ENCODE data around the gene CNTNAP2. TPM values are rescaled to one million over a fixed set of nuclear protein-coding genes. Genes with fewer than 3 reads are reported as not detected.

CNTNAP2 gene
- total and polyA plus RNA-seq, 12 donors: 0.07 to 0.77 (median 0.24) TPM

GRCh38 chr7:148245381-148245780 is 2128.8 kb downstream of the CNTNAP2 start:
- DNase-seq (no peak), ATAC-seq (no peak)
- peaks cover 0 to 77% (median 29%) of the 10 kb centered on the region in 7 donors for H3K27me3 ChIP-seq
- H3K4me3 ChIP-seq: no peak overlapping the region
- TF ChIP-seq CTCF (IDR thresholded peaks at IDR 0.05): no peak
- H3K36me3 ChIP-seq: no peaks in the 10 kb centered on the region
- peaks cover 0 to 5% (median 0%) of the 10 kb centered on the region in 9 donors for H3K4me1 ChIP-seq
- WGBS, 2 donors: 45 to 53% methylated on average over 7 of the region's 7 CpGs
- intact Hi-C loops (cut with DNase I): loop anchor here in 1 of 10 donors (10.0 kb wide), 1 partner anchor 141 kb away; no protein-coding TSS in a partner anchor
- peaks cover 0 to 2% (median 0%) of the 10 kb centered on the region in 11 donors for H3K9me3 ChIP-seq
- no peak overlapping the region for H3K27ac ChIP-seq

DNA sequence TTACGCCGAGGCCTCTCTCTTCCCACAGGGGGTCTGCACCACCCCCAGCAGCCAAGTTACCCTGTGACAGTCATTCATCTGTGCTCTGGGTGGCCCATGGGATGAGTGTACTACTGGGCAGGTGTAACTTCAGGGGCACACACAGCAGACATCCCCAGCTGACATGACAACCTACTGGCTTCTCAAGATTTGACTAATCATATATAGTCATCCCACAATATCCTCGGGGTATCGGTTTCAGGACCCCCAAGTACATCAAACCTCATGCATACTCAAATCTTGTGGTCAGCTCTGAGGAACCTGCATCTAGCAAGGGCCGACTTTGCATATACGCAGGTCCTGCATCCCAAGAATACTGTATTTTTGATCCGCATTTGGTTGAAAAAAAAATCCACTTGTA is 2137.0 kb downstream of the CNTNAP2 start:
- no peak overlapping the region for H3K4me3 ChIP-seq
- H3K36me3 ChIP-seq: no peaks in the 10 kb centered on the region
- 92 to 93% methylated on average over 7 of the region's 7 CpGs for WGBS, 2 donors
- no peaks in the 10 kb centered on the region for H3K4me1 ChIP-seq
- H3K27me3 ChIP-seq: peaks cover 0 to 50% (median 11%) of the 10 kb centered on the region in 7 donors
- H3K9me3 ChIP-seq: peaks cover 0 to 15% (median 3%) of the 10 kb centered on the region in 11 donors
- no peak for TF ChIP-seq CTCF (IDR thresholded peaks at IDR 0.05)
- no peak overlapping the region for H3K27ac ChIP-seq
- no peak for DNase-seq
- no peak for ATAC-seq
- intact Hi-C loops (cut with DNase I): loop anchor here in 1 of 10 donors (10.0 kb wide), 1 partner anchor 711 kb away; no protein-coding TSS in a partner anchor

DNA sequence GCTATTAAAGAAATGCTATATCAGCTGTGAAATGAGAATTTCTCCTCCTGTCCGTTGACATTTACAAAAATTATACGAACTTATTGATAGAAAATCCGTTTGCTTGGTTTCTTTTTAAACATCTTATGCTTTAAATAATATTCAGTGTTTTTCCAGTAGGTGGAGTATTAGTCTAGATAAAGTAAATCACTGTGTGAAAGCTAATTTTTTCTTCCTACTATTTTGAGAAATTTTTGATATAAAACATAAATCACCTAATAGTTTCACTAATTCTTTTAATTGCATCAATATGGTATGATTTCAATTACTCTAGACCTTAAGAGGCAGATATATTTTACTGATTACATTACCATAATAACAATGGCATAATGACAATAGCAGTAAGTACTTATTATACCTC is 2138.7 kb downstream of the CNTNAP2 start:
- peak in 6 of 9 donors; percentile 14 to 42 (median 22) for TF ChIP-seq CTCF (IDR thresholded peaks at IDR 0.05)
- intact Hi-C loops (cut with DNase I): loop anchor here in 1 of 10 donors (10.0 kb wide), 1 partner anchor 709 kb away; no protein-coding TSS in a partner anchor
- ATAC-seq (no peak), DNase-seq (no peak)
- Histone ChIP-seq H3K27me3 (peaks cover 0 to 32% (median 7%) of the 10 kb centered on the region in 7 donors), H3K9me3 (peaks cover 0 to 14% (median 3%) of the 10 kb centered on the region in 11 donors), H3K4me3 (no peak overlapping the region), H3K27ac (no peak overlapping the region), H3K36me3 (no peaks in the 10 kb centered on the region), H3K4me1 (no peaks in the 10 kb centered on the region)
- 50 to 72% methylated on average over 3 of the region's 3 CpGs for WGBS, 2 donors

- Histone ChIP-seq H3K36me3 (no peaks in the 10 kb centered on the region), H3K9me3 (peaks cover 0 to 6% (median 0%) of the 10 kb centered on the region in 11 donors), H3K27ac (no peak overlapping the region), H3K27me3 (peaks cover 0 to 23% (median 1%) of the 10 kb centered on the region in 7 donors), H3K4me3 (no peak overlapping the region), H3K4me1 (no peaks in the 10 kb centered on the region)
- ATAC-seq (no peak), DNase-seq (no peak)
- no peak for TF ChIP-seq CTCF (IDR thresholded peaks at IDR 0.05)
- 85 to 90% methylated on average over 6 of the region's 6 CpGs for WGBS, 2 donors
- intact Hi-C loops (cut with DNase I): loop anchor here in 1 of 10 donors (10.0 kb wide), 1 partner anchor 708 kb away; no protein-coding TSS in a partner anchor
These were observed 2139.8 kb downstream of the CNTNAP2 start for GRCh38 chr7:148256433-148256832.

Measured in heart right ventricle (tissue), 16 donors.